Keratinocyte (primary cell): ENCODE data around the gene C10orf71.

Source experiments
- EZH2 ChIP-seq: IDR thresholded peaks from one replicate; pipeline ENCODE4 v1.6.1; 2012; ENCODE audit warnings: inconsistent platforms, mild to moderate bottlenecking, low read length, moderate library complexity
- TF ChIP-seq, protein P1 (sequence below), 3 experiments: IDR thresholded peaks in 1 of 3; conservative IDR thresholded peaks in 1 of 3; optimal IDR thresholded peaks in 1 of 3; 2 replicates in 2 of 3; 3 replicates in 1 of 3; pipeline versions ENCODE3 to v1.5.1; 2011; ENCODE audit warnings: low read length in 3 of 3, mild to moderate bottlenecking in 3 of 3, moderate library complexity in 2 of 3, control low read depth in 1 of 3, inconsistent platforms in 1 of 3; ENCODE audit not compliant: insufficient read depth in 2 of 3; ENCODE audit errors: extremely low read depth in 1 of 3

DNA sequence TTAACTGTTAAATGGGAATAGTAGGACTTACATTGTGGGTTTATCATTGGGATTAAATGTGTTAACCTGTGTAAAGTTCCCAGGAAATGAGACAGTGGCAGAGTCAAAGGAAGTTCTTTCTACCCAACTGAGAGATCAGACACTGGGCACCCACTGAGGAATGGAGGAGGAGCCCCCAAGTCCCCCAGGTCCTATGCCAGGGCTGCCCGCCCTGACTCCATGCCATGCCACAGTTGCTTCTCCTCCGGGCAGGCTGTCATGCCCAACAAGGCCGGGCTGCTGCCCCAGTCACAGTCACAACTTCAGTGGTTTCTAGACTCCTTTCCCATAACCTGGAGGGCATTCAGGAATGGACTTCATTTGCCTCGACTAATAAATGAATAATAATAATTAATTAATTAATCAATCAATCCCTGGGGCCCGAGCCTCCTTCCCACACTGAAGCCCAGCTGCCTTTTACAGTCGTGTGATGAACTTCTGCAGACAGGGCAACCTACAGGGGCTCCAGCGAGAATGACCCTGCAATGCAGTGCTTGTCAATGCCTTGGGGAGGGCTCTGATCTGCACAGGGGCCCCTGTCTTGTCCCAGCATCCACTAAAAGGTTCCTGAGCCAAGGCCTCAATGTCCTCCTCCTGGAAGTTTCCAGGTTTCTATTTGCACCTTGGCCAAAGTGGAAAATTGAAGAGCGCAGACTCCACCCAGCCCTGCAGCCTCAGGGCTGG lies 64.5 kb downstream of the C10orf71 start:
- TF ChIP-seq EZH2, result no peak
- TF ChIP-seq, protein P1, sequence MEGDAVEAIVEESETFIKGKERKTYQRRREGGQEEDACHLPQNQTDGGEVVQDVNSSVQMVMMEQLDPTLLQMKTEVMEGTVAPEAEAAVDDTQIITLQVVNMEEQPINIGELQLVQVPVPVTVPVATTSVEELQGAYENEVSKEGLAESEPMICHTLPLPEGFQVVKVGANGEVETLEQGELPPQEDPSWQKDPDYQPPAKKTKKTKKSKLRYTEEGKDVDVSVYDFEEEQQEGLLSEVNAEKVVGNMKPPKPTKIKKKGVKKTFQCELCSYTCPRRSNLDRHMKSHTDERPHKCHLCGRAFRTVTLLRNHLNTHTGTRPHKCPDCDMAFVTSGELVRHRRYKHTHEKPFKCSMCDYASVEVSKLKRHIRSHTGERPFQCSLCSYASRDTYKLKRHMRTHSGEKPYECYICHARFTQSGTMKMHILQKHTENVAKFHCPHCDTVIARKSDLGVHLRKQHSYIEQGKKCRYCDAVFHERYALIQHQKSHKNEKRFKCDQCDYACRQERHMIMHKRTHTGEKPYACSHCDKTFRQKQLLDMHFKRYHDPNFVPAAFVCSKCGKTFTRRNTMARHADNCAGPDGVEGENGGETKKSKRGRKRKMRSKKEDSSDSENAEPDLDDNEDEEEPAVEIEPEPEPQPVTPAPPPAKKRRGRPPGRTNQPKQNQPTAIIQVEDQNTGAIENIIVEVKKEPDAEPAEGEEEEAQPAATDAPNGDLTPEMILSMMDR (optimal IDR thresholded peaks at IDR 0.05 in 1 of 3, IDR thresholded peaks at IDR 0.05 in 1 of 3, conservative IDR thresholded peaks at IDR 0.05 in 1 of 3; ENCODE audit: extremely low read depth in 1 of 3, insufficient read depth in 2 of 3, low read length in 3 of 3), result no peak
